Neural progenitor cell (in vitro differentiated cells): ENCODE measurements around the gene SEC63. TPM values are rescaled to one million over a fixed set of nuclear protein-coding genes. Genes with fewer than 3 reads are reported as not detected.

Source experiments
- DNase-seq: peaks from one replicate; pipeline ENCODE4 v3.0.0-alpha.2; 2016; ENCODE audit warnings: low spot score
- H2AFZ ChIP-seq: fragments of 200-600 bp; sonication (generic); replicated peaks from 2 replicates; pipeline ENCODE4 v1.6.1; 2016; ENCODE audit warnings: antibody characterized with exemption
- H3F3A ChIP-seq: fragments of 200-600 bp; sonication (generic); 2 replicates; pipeline ENCODE4 v1.6.1; 2016; ENCODE audit warnings: antibody characterized with exemption, low read depth
- H3K27ac ChIP-seq: fragments of 200-600 bp; sonication (generic); 2 replicates; pipeline ENCODE4 v1.5.1; 2016; ENCODE audit warnings: mild to moderate bottlenecking
- H3K27me3 ChIP-seq: fragments of 200-600 bp; sonication (generic); 2 replicates; pipeline ENCODE4 v1.6.1; 2016; ENCODE audit warnings: mild to moderate bottlenecking, moderate library complexity
- H3K36me3 ChIP-seq: fragments of 200-600 bp; sonication (generic); 2 replicates; pipeline ENCODE4 v1.5.1; 2016
- H3K4me1 ChIP-seq: fragments of 200-600 bp; sonication (generic); 2 replicates; pipeline ENCODE4 v1.6.1; 2016; ENCODE audit warnings: mixed run types
- H3K4me2 ChIP-seq: fragments of 200-600 bp; sonication (generic); 2 replicates; pipeline ENCODE4 v1.6.1; 2016
- H3K4me3 ChIP-seq: fragments of 200-600 bp; sonication (generic); 2 replicates; pipeline ENCODE4 v1.5.1; 2016
- H3K79me2 ChIP-seq: fragments of 200-600 bp; sonication (generic); 2 replicates; pipeline ENCODE4 v1.6.1; 2016; ENCODE audit warnings: low read depth
- H3K9ac ChIP-seq: fragments of 200-600 bp; sonication (generic); 2 replicates; pipeline ENCODE4 v1.6.1; 2016
- H3K9me3 ChIP-seq: fragments of 200-600 bp; sonication (generic); 2 replicates; pipeline ENCODE4 v1.5.1; 2016; ENCODE audit warnings: low read depth
- H4K20me1 ChIP-seq: fragments of 200-600 bp; sonication (generic); 2 replicates; pipeline ENCODE4 v1.6.1; 2016; ENCODE audit warnings: low read depth
- H3K27ac Mint-ChIP-seq: 3 replicates; pipeline ENCODE4 v1.8.0; 2021; ENCODE audit warnings: mixed read lengths
- H3K27me3 Mint-ChIP-seq: 2 replicates; pipeline ENCODE4 v1.8.0; 2022; ENCODE audit warnings: low read depth, mild to moderate bottlenecking, inconsistent platforms, moderate library complexity, mixed read lengths; ENCODE audit not compliant: insufficient read depth
- H3K36me3 Mint-ChIP-seq: 3 replicates; pipeline ENCODE4 v1.8.0; 2021; ENCODE audit warnings: mixed read lengths
- H3K4me1 Mint-ChIP-seq: 3 replicates; pipeline ENCODE4 v1.8.0; 2021; ENCODE audit warnings: mixed read lengths
- H3K4me3 Mint-ChIP-seq: 3 replicates; pipeline ENCODE4 v1.8.0; 2021; ENCODE audit warnings: mild to moderate bottlenecking, moderate library complexity, mixed read lengths
- H3K9me3 Mint-ChIP-seq: 3 replicates; pipeline ENCODE4 v1.8.0; 2020; ENCODE audit warnings: mixed read lengths
- CTCF ChIP-seq: fragments of 200-600 bp; sonication (generic); IDR thresholded peaks from 2 replicates; pipeline ENCODE4 v1.5.1; 2017; ENCODE audit warnings: antibody characterized with exemption, mild to moderate bottlenecking
- EZH2 ChIP-seq: fragments of 200-600 bp; sonication (generic); IDR thresholded peaks from 2 replicates; pipeline ENCODE4 v1.6.1; 2017; ENCODE audit warnings: antibody characterized with exemption, mild to moderate bottlenecking, moderate library complexity
- EZH2phosphoT487 ChIP-seq: fragments of 200-600 bp; sonication (generic); IDR thresholded peaks from 2 replicates; pipeline ENCODE4 v1.6.1; 2017; ENCODE audit warnings: antibody characterized with exemption
- total RNA-seq: library from RNA; depleted of rRNA; stranded (reverse); fragments of >200 nt; gene quantifications from 2 replicates; pipeline ENCODE4 v1.2.3, GENCODE V29; 2015; ENCODE audit warnings: low replicate concordance

SEC63 gene
- total RNA-seq, 1 donor from 2014 or later = 20.7 TPM

- no peak overlapping the region for H2AFZ ChIP-seq
- H3K9me3 ChIP-seq = no peaks in the 10 kb centered on the region
- H3K4me3 ChIP-seq = no peak overlapping the region
- H3K27ac Mint-ChIP-seq = no peak overlapping the region
- H3K27ac ChIP-seq = no peak overlapping the region
- H3K36me3 Mint-ChIP-seq = no peaks in the 10 kb centered on the region
- no peaks in the 10 kb centered on the region for H3K4me1 ChIP-seq
- no peak overlapping the region for H3K4me2 ChIP-seq
- no peaks in the 10 kb centered on the region for H3K9me3 Mint-ChIP-seq
- H3K9ac ChIP-seq = no peak overlapping the region
- peaks cover 14% of the 10 kb centered on the region for H3K4me1 Mint-ChIP-seq
- no peaks in the 10 kb centered on the region for H3F3A ChIP-seq
- no peaks in the 10 kb centered on the region for H4K20me1 ChIP-seq
- H3K27me3 ChIP-seq = no peaks in the 10 kb centered on the region
- H3K36me3 ChIP-seq = no peaks in the 10 kb centered on the region
- no peak for DNase-seq
- TF ChIP-seq EZH2phosphoT487 (no peak), EZH2 (no peak), CTCF (no peak)
- H3K4me3 Mint-ChIP-seq = no peak overlapping the region
- H3K79me2 ChIP-seq = no peaks in the 10 kb centered on the region
- no peaks in the 10 kb centered on the region for H3K27me3 Mint-ChIP-seq
Observed at GRCh38 chr6:107989166-107990094, 31.4 kb upstream of the SEC63 start.

- Histone ChIP-seq H3K4me2 (no peak overlapping the region), H3K4me3 (no peak overlapping the region), H3K27me3 (no peaks in the 10 kb centered on the region), H3F3A (no peaks in the 10 kb centered on the region), H3K9me3 (no peaks in the 10 kb centered on the region), H2AFZ (peak overlapping the region; percentile 4), H3K27ac (no peak overlapping the region), H3K9ac (no peak overlapping the region), H4K20me1 (no peaks in the 10 kb centered on the region), H3K36me3 (no peaks in the 10 kb centered on the region), H3K79me2 (no peaks in the 10 kb centered on the region), H3K4me1 (no peaks in the 10 kb centered on the region)
- no peak for DNase-seq
- TF ChIP-seq EZH2 (no peak), EZH2phosphoT487 (no peak)
- no peak overlapping the region for H3K4me3 Mint-ChIP-seq
- no peaks in the 10 kb centered on the region for H3K27me3 Mint-ChIP-seq
- H3K27ac Mint-ChIP-seq = no peak overlapping the region
- H3K36me3 Mint-ChIP-seq = no peaks in the 10 kb centered on the region
- H3K9me3 Mint-ChIP-seq = no peaks in the 10 kb centered on the region
- H3K4me1 Mint-ChIP-seq = peaks cover 14% of the 10 kb centered on the region
Observed at GRCh38 chr6:107988570-107988969, 30.6 kb upstream of the SEC63 start.

- Mint-ChIP-seq H3K4me3 (no peak overlapping the region), H3K4me1 (peaks cover 15% of the 10 kb centered on the region), H3K27me3 (no peaks in the 10 kb centered on the region), H3K36me3 (no peaks in the 10 kb centered on the region), H3K27ac (no peak overlapping the region), H3K9me3 (no peaks in the 10 kb centered on the region)
- H3K27me3 ChIP-seq = no peaks in the 10 kb centered on the region
- no peaks in the 10 kb centered on the region for H3F3A ChIP-seq
- no peaks in the 10 kb centered on the region for H4K20me1 ChIP-seq
- H3K79me2 ChIP-seq = no peaks in the 10 kb centered on the region
- H2AFZ ChIP-seq = no peak overlapping the region
- no peaks in the 10 kb centered on the region for H3K4me1 ChIP-seq
- H3K4me3 ChIP-seq = no peak overlapping the region
- no peak for TF ChIP-seq EZH2phosphoT487
- no peak for TF ChIP-seq CTCF
- no peak for TF ChIP-seq EZH2
- no peak for DNase-seq
- H3K4me2 ChIP-seq = no peak overlapping the region
- no peak overlapping the region for H3K27ac ChIP-seq
- no peaks in the 10 kb centered on the region for H3K9me3 ChIP-seq
- H3K36me3 ChIP-seq = no peaks in the 10 kb centered on the region
- H3K9ac ChIP-seq = no peak overlapping the region
Observed at GRCh38 chr6:107987805-107988204, 29.8 kb upstream of the SEC63 start.

- no peak overlapping the region for H2AFZ ChIP-seq
- H3K4me2 ChIP-seq = no peak overlapping the region
- H3K9ac ChIP-seq = no peak overlapping the region
- no peak for TF ChIP-seq EZH2
- TF ChIP-seq CTCF = no peak
- no peak for TF ChIP-seq EZH2phosphoT487
- no peaks in the 10 kb centered on the region for H3K27me3 Mint-ChIP-seq
- H3K27me3 ChIP-seq = no peaks in the 10 kb centered on the region
- H3K4me1 Mint-ChIP-seq = peaks cover 12% of the 10 kb centered on the region
- H3K36me3 Mint-ChIP-seq = no peaks in the 10 kb centered on the region
- no peak for DNase-seq
- H3F3A ChIP-seq = no peaks in the 10 kb centered on the region
- H3K27ac ChIP-seq = no peak overlapping the region
- no peaks in the 10 kb centered on the region for H4K20me1 ChIP-seq
- H3K36me3 ChIP-seq = no peaks in the 10 kb centered on the region
- no peak overlapping the region for H3K4me3 ChIP-seq
- peaks cover 8% of the 10 kb centered on the region for H3K4me1 ChIP-seq
- no peak overlapping the region for H3K27ac Mint-ChIP-seq
- H3K9me3 ChIP-seq = no peaks in the 10 kb centered on the region
- H3K9me3 Mint-ChIP-seq = no peaks in the 10 kb centered on the region
- H3K4me3 Mint-ChIP-seq = no peak overlapping the region
- no peaks in the 10 kb centered on the region for H3K79me2 ChIP-seq
Observed at GRCh38 chr6:107985701-107986100, 27.7 kb upstream of the SEC63 start.
